Occipital lobe (tissue), 2 donors: ENCODE measurements around the gene C1D. TPM values are rescaled to one million over a fixed set of nuclear protein-coding genes. Genes with fewer than 3 reads are reported as not detected.

Experiments used
- DNase-seq: peaks from one replicate; lab custom pipeline; 2025; lab: John Stamatoyannopoulos, UW
- total RNA-seq: library from RNA; depleted of rRNA; stranded (reverse); fragments of >200 nt; gene quantifications from one replicate; pipeline ENCODE4 v1.2.3, GENCODE V29; 2014

Gene C1D
- total RNA-seq, 1 donor from 2014 or later = 30.6 TPM

DNA sequence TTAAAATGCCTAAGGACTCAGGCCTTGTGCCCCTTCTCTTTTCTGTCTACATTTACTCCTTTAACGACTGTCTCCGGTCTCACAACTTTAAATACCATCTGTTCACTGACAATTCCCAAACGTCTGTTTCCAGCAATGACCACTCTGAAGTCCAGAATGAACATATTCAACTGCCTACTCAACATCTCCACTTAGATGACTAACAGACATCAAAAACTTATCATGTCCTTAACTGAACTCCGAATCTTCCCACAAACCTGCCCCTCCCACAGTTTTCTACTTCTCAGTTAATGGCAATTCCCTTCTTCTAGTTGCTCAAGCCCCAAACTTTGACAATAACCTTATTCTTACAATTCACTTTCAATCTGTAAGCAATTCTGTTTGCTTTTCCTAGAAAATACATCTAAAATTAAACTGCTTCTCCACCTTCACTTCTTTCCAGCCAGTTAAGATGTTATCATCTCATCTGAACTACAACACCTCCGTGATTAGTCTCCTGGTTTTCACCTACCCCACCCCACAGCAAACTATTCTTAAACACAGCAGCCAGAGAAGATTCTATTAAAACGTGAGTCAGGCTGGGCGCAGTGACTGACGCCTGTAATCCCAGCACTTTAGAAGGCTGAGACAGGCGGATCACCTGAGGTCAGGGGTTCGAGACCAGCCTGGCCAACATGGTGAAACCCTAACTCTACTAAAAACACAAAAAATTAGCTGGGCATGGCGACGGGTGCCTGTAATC, 2.8 kb downstream of the C1D start:
- DNase-seq = no peak

DNA sequence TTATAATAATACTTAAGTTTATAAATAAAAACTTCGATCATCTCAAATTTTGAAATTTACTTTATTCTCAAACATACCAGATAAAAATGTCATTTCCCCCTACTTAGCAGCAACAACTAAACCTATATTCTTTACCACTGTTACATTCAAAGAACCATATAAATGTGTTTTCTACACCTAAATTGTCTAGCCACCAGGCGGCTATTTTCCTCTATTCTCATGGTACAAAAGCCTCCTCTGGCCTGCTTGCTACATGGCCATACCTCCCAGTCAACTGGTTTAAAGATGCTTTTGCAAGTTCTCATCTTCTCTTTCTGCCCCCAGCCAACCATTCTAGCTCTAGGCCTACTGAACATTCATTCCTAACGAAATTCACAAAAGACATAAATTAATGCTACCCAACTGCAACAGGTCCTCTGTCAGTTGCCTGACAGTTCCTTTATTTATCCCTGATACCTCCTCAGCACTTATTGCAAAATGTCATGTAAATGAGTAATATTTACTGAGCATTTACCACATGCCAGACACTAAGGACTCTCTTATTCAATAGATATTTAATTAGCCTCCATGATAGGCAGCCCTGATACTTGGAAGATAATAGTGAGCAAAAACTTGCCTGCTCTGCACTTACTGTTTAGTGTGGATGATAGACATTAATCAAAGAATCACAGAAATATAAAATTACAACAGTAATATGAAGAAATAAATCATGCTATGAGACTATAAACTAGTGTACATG, 5.0 kb downstream of the C1D start:
- DNase-seq = no peak

DNA sequence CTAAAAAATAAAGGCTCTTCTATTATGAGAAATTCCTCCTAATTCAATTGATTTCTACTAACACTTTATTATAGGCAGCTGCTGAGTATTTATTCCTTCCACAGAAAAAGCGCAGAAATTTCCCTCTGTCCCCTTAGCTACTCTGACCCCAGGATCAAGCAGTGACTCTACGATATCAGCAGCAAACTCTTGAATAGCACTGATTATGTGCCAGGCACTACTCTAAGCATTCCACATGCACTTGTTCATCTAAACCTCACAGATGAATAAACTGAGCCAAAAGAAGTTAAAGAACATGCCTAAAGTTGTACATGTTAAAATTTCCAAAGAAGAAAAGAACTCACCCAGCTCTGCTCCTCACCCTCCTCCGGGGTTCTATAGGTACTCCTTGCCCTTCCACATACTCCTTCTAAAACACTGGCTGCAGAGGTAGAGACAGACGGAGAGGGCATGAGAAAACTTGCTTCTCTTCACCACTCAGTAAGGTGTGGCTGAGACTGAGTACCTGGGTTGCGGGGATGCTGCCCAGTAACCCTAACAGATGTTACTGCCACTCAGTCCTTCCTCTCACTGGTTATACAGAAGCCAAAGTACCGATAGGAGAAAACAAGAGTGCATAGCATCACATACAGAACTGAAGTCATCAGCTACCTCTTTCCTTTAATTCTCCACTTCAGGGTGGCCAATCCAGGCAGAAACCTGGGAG, 9.9 kb downstream of the C1D start:
- no peak for DNase-seq

- DNase-seq = no peak
These were observed 12.5 kb downstream of the C1D start for GRCh38 chr2:68050353-68050752.

DNA sequence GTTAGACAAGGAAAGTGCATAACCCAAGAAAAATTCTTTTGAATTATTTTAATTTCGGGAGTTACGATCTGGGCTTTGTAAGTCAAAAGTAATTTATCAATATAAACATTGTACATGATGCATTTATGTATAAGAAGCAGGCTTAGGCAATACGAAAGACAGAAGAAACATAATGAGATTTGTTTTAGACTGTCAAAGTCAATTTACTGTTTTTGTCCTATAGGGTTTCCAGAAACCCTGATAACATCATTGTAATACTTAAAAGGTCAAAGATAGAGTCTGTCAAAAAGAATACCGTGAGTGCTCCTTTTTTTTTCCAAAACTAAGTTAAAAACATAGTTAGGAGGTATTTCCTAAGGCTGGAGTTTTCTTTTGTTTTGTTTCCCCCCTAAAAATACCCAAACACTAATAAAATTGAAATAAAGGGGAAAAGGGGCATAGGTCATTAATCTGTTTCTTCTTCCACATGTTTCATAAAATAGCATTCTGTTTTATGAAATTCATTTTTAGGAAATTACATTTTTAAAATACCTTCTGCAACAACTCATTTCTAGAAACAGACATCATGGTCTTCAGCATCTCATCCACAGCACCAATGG, 16.1 kb downstream of the C1D start:
- DNase-seq = no peak

- DNase-seq = no peak
These were observed 16.6 kb downstream of the C1D start for GRCh38 chr2:68046224-68046623.

DNA sequence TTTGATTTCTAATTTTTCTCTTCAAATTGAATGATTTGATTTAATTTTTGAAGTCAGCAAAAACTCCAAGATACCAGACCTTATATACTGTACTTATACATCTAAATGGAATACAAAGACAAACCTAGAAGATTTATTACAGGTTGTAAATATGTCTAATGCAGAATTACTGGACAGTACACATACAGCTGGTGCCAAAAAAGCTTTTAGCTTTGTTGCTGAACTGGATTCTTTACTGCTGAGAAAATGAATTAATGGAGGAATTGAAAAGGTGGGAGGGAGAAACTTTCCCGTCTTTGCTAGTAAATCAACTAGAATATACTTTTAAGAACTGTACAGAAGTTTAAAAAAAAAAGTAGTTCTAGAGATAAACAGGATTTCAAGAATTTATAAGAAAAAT, 17.5 kb downstream of the C1D start:
- no peak for DNase-seq

GRCh38 chr2:68044099-68044498, 18.7 kb downstream of the C1D start:
- DNase-seq = no peak

GRCh38 chr2:68043695-68044094, 19.1 kb downstream of the C1D start:
- DNase-seq = no peak

DNA sequence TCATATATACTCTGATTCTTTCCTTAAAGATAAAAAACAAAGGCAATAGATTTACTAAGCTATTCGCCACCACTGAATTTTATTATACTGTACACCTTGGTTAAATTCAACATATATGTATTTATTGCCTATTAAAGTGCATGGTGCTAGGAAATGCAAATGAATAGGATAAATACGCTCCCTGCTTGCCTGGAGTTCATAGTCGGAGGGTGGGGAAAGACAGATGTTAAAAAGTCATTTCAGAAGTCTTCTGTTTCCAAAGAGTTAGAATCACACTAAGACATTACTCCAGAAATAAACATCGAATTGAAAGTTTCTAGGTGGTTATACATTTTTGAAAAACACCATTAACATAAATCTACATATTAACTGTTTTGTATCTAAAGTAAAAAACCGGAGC, 19.8 kb downstream of the C1D start:
- no peak for DNase-seq

- no peak for DNase-seq
These were observed 21.0 kb downstream of the C1D start for GRCh38 chr2:68041704-68042245.

- no peak for DNase-seq
These were observed 22.7 kb downstream of the C1D start for GRCh38 chr2:68040078-68040477.

- DNase-seq = no peak
These were observed 23.5 kb downstream of the C1D start for GRCh38 chr2:68039317-68039716.

GRCh38 chr2:68032702-68033101, 30.1 kb downstream of the C1D start:
- no peak for DNase-seq

DNA sequence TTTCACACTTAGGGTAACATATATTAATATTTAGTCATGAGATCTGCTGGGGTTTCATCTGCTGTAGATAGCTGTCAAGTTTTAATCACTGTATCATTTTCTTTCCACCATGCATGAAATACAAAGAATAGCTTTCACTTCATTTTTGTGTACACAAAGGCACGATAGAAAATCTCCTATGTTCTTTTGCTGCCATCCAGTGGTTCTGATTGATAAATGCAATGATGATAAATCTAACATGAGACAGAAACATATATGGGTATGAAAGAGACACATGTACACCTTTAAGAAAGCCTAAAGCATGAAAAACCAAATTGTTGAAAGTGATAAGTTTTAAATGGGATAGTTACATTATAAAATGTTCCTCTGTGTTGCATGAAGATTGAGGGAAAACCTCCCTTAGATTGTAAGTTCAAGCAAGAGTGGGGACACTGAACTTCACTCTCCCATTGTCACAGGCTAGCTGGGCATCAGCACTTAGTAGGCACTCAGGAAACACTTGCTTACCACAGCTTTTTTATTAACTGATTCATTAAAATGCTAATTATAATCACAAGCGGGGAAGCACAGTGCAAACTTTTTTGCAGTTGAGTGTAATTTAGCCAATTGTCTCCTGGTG, 31.2 kb downstream of the C1D start:
- no peak for DNase-seq

DNA sequence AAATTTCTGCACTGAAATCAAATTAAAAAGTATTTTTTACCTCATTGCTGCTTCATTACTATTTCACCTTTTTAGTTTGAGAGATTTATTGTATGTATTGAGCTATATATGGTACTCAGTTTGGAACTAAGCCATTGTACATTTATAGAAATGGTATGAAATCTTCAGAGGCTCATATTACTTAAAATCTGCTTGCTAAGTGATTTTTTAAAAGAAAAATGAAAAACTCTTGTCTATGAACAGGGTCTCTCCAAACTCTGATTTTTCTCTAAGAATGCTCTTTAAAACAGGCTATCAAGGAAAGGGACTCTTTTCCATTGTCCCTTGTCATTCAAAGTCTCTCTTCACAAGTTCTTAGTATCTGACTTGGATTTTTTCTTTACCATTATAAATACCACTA, 31.8 kb downstream of the C1D start:
- DNase-seq = no peak

DNA sequence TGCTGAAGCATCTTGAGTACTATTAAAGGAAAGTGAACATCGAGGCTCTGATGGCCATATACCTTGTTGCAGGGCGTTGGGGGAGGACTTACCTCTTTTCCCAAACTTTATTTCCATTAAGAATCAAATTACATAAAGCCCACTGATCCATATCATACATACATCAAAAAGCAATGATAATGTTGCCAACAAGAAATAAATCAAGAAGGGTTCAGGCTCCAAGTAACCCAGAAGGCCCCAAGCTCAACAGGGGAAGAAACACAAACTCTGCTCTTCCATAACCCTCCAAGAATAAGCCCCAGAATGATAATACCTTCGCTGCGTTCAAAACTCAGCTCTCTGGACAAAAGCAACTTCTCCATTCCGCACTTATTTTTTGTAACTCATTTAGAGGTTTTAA, 32.3 kb downstream of the C1D start:
- DNase-seq = no peak

DNA sequence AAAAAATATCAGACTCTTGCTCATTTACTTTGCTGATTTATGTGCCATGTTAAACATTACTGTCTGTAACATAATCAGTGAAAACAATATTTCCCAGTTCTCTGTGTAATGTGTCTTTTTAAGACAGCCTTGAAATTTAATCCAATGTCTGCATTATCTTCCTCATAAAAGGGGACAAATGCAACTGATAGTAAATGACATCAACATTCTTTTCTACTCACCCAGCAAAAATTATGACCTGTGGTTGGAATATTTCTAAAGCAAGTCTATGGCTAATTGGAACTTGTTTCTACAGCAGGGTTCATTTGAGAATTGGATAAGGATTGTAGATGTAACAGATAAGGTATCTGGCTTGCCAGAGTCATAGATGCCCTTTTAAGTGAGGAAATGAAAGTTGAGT, 34.8 kb downstream of the C1D start:
- no peak for DNase-seq

- no peak for DNase-seq
These were observed 38.4 kb downstream of the C1D start for GRCh38 chr2:68024450-68024849.

GRCh38 chr2:68023904-68024303, 38.9 kb downstream of the C1D start:
- no peak for DNase-seq

DNA sequence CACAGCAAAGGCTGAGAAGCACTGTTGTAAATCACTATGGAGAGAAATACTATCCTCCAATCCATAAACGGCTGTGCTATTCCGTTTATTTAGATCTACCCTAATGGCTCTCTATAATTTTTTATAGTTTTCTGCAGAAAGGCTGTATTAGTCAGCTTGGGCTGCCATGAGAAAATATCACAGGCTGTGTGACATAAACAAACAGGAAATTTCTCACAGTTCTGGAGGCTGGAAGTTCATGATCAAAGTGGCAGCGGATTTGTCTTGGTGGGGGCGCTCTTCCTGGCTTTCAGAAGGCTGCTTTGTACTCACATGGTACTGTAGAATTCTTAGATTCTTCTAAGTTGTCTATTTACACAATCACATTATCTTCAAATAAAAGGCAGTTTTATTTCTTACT, 44.1 kb downstream of the C1D start:
- DNase-seq = no peak
